NCI-H2196 (cell line): ENCODE measurements around the gene KLF2.

Source experiments
- DNase-seq: peaks from one replicate; lab custom pipeline; 2025; ENCODE audit not compliant: unreplicated experiment; lab: John Stamatoyannopoulos, UW

KLF2 gene

DNA sequence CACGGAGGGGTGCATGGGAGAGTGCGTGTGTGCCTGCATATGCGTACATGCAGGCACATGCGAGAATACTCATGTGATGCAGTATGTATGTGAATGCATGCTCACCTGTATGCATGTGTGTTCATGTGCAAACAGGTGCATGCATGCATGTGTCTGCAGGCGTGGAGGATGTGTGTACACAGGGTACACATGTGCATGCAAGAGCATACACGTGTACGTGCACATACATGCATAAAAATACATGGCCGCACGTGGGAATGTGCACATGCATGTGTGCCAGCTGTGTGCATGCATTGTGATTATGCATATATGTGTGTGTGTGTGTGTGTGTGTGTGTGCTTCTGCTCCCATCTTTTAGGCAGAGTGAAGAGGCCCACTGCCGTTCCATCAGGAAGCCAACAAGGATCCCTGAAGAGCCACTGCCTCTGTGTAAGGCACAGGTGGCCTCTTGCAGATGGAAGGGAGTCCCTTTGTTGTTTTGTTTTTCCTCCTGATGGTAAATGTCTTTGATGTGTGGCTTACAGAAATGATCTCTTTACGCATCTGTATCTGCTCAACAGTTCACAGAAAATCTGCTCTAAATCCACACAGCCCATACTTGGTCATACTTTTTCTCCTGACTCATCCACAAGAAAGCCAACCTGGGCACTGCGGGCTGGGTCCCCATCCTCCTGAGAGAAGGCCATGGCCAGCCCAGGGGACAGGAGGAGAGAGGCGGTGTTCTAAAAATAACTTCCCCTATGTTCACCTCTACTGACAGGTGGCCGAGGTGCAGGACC lies 50.7 kb downstream of the KLF2 start:
- no peak for DNase-seq

GRCh38 chr19:16375936-16376185 lies 51.2 kb downstream of the KLF2 start:
- DNase-seq, result no peak

GRCh38 chr19:16376241-16376640 lies 51.6 kb downstream of the KLF2 start:
- no peak for DNase-seq

- no peak for DNase-seq
Measured at GRCh38 chr19:16376649-16377048, 52.0 kb downstream of the KLF2 start.

DNA sequence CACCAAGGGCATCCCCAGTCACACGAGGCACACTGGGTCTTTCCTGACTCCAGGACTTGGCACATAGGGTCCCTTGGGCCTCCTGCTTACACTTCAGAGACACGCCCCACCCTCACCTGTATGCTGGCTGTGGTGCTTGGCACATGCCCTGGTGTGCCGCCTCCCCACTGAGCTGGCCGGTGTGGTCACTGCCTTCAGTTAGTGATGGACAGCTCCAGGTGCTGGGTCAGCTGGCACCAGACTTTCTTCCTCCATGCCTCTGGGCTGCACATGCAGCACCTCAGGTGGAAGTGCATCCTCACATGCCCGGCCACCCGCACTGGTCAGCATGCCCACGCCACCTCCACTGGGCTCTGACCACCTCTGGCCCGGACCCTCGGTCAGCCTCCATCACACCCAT lies 52.9 kb downstream of the KLF2 start:
- DNase-seq, result no peak
